HL-60 (cell line): ENCODE data around the gene GRB10.

ENCODE experiments used
- DNase-seq, 2 experiments: peaks; one replicate each; pipeline ENCODE4 v3.0.0-alpha.2; 2010 to 2020; ENCODE audit warnings: low read depth in 1 of 2, low spot score in 1 of 2
- H3K27ac ChIP-seq: fragments of 250-450 bp; sonication (Bioruptor Pico); replicated peaks from 2 replicates; pipeline ENCODE4 v1.5.1; 2020; ENCODE audit warnings: mild to moderate bottlenecking, moderate library complexity
- H3K27me3 ChIP-seq: fragments of 250-450 bp; sonication (Bioruptor Pico); 2 replicates; pipeline ENCODE4 v1.5.1; 2021; ENCODE audit warnings: mild to moderate bottlenecking, moderate library complexity; ENCODE audit not compliant: insufficient read depth, poor library complexity, severe bottlenecking
- H3K4me3 ChIP-seq: replicated peaks from 2 replicates; pipeline ENCODE4 v1.5.1; 2011; ENCODE audit warnings: mild to moderate bottlenecking, control low read depth, low read length; ENCODE audit not compliant: insufficient read depth
- CTCF ChIP-seq: IDR thresholded peaks from one replicate; pipeline ENCODE4 v1.5.1; 2011; ENCODE audit warnings: low read length, control low read depth, inconsistent platforms; ENCODE audit not compliant: insufficient read depth
- GABPA ChIP-seq: IDR thresholded peaks from 2 replicates; pipeline ENCODE4 v1.6.1; 2012; ENCODE audit warnings: low read depth
- POLR2AphosphoS5 ChIP-seq: IDR thresholded peaks from 2 replicates; pipeline ENCODE4 v1.6.1; 2012; ENCODE audit warnings: low read depth
- REST ChIP-seq: IDR thresholded peaks from 2 replicates; pipeline ENCODE4 v1.6.1; 2012; ENCODE audit warnings: low read depth; ENCODE audit not compliant: insufficient replicate concordance
- SPI1 ChIP-seq: IDR thresholded peaks from 2 replicates; pipeline ENCODE4 v1.6.1; 2012; ENCODE audit warnings: low read depth, mild to moderate bottlenecking, borderline replicate concordance

The GRB10 gene

GRCh38 chr7:50628434-50629084, 154.1 kb downstream of the GRB10 start:
- no peak for TF ChIP-seq POLR2AphosphoS5
- no peak for TF ChIP-seq REST
- TF ChIP-seq CTCF = no peak
- no peak for TF ChIP-seq GABPA
- no peak for TF ChIP-seq SPI1
- no peak for DNase-seq
- H3K4me3 ChIP-seq = no peak overlapping the region
- no peaks in the 10 kb centered on the region for H3K27me3 ChIP-seq
- H3K27ac ChIP-seq = no peak overlapping the region

DNA sequence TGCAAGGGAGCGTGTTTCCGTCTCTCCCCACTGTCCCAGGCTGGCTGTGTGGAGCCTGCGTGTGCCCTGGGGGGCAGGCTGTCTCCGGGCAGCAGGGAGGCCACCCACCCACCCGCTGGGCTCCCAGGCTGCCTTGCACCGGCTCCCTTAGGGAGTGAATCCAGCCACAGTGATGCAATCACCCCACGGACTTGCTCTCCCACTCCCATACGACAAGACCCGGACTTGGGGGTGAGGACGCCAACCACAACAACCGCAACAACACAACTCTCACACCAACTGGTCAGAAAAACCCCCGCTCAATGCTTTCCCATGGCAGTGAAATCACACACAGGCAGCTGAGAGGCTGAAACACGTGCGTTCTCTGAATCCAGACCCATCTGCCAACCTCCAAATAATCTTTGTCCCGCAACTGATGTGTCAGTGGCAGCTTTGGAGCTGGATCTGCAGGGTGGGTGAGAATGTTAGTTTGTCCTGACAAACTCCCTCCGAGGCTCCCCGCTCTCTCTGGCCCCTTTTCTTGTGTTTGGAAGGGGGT, 154.8 kb downstream of the GRB10 start:
- DNase-seq = no peak
- Histone ChIP-seq H3K27me3 (no peaks in the 10 kb centered on the region), H3K4me3 (no peak overlapping the region), H3K27ac (no peak overlapping the region)
- TF ChIP-seq SPI1 (no peak), REST (no peak), GABPA (no peak), POLR2AphosphoS5 (no peak), CTCF (no peak)

DNA sequence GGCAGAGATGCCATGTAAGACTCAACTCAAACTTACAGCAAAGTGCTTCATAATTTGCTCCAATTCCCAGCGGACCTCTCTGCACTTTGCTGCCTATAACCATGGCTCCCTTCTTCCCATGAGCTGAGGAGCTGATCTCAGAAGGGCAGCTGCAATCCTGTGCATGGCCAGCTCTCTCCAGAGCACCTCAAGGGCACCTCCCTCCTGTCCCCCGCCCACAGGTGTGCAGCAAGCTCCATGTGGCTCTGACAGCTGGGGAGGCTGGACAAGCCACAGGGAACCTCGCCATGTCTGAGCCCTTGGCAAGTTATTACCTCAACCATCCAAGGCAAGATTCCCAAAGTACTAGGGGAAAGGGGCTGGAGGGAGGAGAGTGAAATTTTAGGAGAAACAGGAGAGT, 156.4 kb downstream of the GRB10 start:
- no peak for DNase-seq
- no peak overlapping the region for H3K27ac ChIP-seq
- H3K4me3 ChIP-seq = no peak overlapping the region
- H3K27me3 ChIP-seq = no peaks in the 10 kb centered on the region
- TF ChIP-seq SPI1 (no peak), POLR2AphosphoS5 (no peak), GABPA (no peak), CTCF (no peak), REST (no peak)
